Measurements from ENCODE around the gene STPG4.
"Not testable (repeated sequence)": the region's sequence is repeated elsewhere in the genome, so short reads cannot be mapped to it uniquely, and the experiment has no call there.

STPG4 gene

GRCh38 chr2:47127862-47128543 lies 27.1 kb downstream of the STPG4 start:
- DNase-seq (ENCODE audit: low read depth, low spot score): no peak

GRCh38 chr2:47126783-47127182 lies 28.3 kb downstream of the STPG4 start:
- DNase-seq (ENCODE audit: low read depth, low spot score): no peak

- DNase-seq (ENCODE audit: low read depth, low spot score): not testable (repeated sequence)
These were observed 30.4 kb downstream of the STPG4 start for GRCh38 chr2:47124740-47125139.

GRCh38 chr2:47120424-47120823 lies 34.7 kb downstream of the STPG4 start:
- not testable (repeated sequence) for DNase-seq (ENCODE audit: low read depth, low spot score)

GRCh38 chr2:47119001-47119400 lies 36.1 kb downstream of the STPG4 start:
- peak; percentile 45 for DNase-seq (ENCODE audit: low read depth, low spot score)

- no peak for DNase-seq (ENCODE audit: low read depth, low spot score)
These were observed 36.5 kb downstream of the STPG4 start for GRCh38 chr2:47118581-47118980.

GRCh38 chr2:47112665-47113435 lies 42.3 kb downstream of the STPG4 start:
- DNase-seq (ENCODE audit: low read depth, low spot score): no peak

- DNase-seq (ENCODE audit: low read depth, low spot score): no peak
These were observed 45.4 kb downstream of the STPG4 start for GRCh38 chr2:47109680-47110079.

- peak; percentile 32 for DNase-seq (ENCODE audit: low read depth, low spot score)
These were observed 46.1 kb downstream of the STPG4 start for GRCh38 chr2:47109007-47109375.

GRCh38 chr2:47108267-47109006 lies 46.7 kb downstream of the STPG4 start:
- not testable (repeated sequence) for DNase-seq (ENCODE audit: low read depth, low spot score)

- DNase-seq (ENCODE audit: low read depth, low spot score): not testable (repeated sequence)
These were observed 47.9 kb downstream of the STPG4 start for GRCh38 chr2:47107201-47107600.

GRCh38 chr2:47106231-47106630 lies 48.9 kb downstream of the STPG4 start:
- not testable (repeated sequence) for DNase-seq (ENCODE audit: low read depth, low spot score)

GRCh38 chr2:47099712-47100111 lies 55.4 kb downstream of the STPG4 start:
- DNase-seq (ENCODE audit: low read depth, low spot score): not testable (repeated sequence)

GRCh38 chr2:47098953-47099352 lies 56.2 kb downstream of the STPG4 start:
- DNase-seq (ENCODE audit: low read depth, low spot score): no peak

- DNase-seq (ENCODE audit: low read depth, low spot score): no peak
These were observed 57.5 kb downstream of the STPG4 start for GRCh38 chr2:47097563-47097962.

GRCh38 chr2:47096451-47096850 lies 58.7 kb downstream of the STPG4 start:
- DNase-seq (ENCODE audit: low read depth, low spot score): no peak

- DNase-seq (ENCODE audit: low read depth, low spot score): no peak
These were observed 59.6 kb downstream of the STPG4 start for GRCh38 chr2:47095349-47096020.

GRCh38 chr2:47094511-47095142 lies 60.5 kb downstream of the STPG4 start:
- DNase-seq (ENCODE audit: low read depth, low spot score): no peak

- no peak for DNase-seq (ENCODE audit: low read depth, low spot score)
These were observed 61.5 kb downstream of the STPG4 start for GRCh38 chr2:47093626-47094025.

GRCh38 chr2:47092465-47092864 lies 62.6 kb downstream of the STPG4 start:
- DNase-seq (ENCODE audit: low read depth, low spot score): no peak

- no peak for DNase-seq (ENCODE audit: low read depth, low spot score)
These were observed 64.0 kb downstream of the STPG4 start for GRCh38 chr2:47091118-47091517.
